Dermis blood vessel endothelial cell (primary cell): ENCODE data around the gene EGFL7. TPM values are rescaled to one million over a fixed set of nuclear protein-coding genes. Genes with fewer than 3 reads are reported as not detected.
A peak's percentile ranks its signal among the peaks of the same experiment; 100 is the strongest.

Experiments
- DNase-seq: peaks from one replicate; pipeline ENCODE4 v3.0.0; 2010
- total RNA-seq: library from RNA; depleted of rRNA; stranded (reverse); fragments of >200 nt; gene quantifications from 2 replicates; pipeline ENCODE4 v1.2.3, GENCODE V29; 2014

Gene EGFL7
- total RNA-seq, 1 donor from 2014 or later = 768 TPM

- no peak for DNase-seq
Measured at GRCh38 chr9:136660971-136661550, 1.7 kb upstream of the EGFL7 start.

- DNase-seq = peak; percentile 41
Measured at GRCh38 chr9:136661641-136662325, 933 bp upstream of the EGFL7 start.

- peak; percentile 56 for DNase-seq
Measured at GRCh38 chr9:136662326-136662655, 425 bp upstream of the EGFL7 start.

- DNase-seq = no peak
Measured at GRCh38 chr9:136664000-136664915, 1.5 kb downstream of the EGFL7 start.

GRCh38 chr9:136665111-136665703 lies 2.5 kb downstream of the EGFL7 start:
- peak; percentile 44 for DNase-seq

GRCh38 chr9:136665704-136666371 lies 3.1 kb downstream of the EGFL7 start:
- peak; percentile 46 for DNase-seq

- peak; percentile 46 for DNase-seq
Measured at GRCh38 chr9:136666372-136667213, 3.9 kb downstream of the EGFL7 start.

GRCh38 chr9:136667214-136667939 lies 4.7 kb downstream of the EGFL7 start:
- DNase-seq = peak; percentile 30

GRCh38 chr9:136667940-136668760 lies 5.4 kb downstream of the EGFL7 start:
- DNase-seq = peak; percentile 44

GRCh38 chr9:136668983-136669790 lies 6.5 kb downstream of the EGFL7 start:
- peak; percentile 53 for DNase-seq

- DNase-seq = peak; percentile 38
Measured at GRCh38 chr9:136669791-136670464, 7.2 kb downstream of the EGFL7 start.

- no peak for DNase-seq
Measured at GRCh38 chr9:136670576-136671253, 8.0 kb downstream of the EGFL7 start.

GRCh38 chr9:136671254-136671614 lies 8.5 kb downstream of the EGFL7 start:
- DNase-seq = peak; percentile 64

- peak; percentile 64 for DNase-seq
Measured at GRCh38 chr9:136671646-136672430, 9.1 kb downstream of the EGFL7 start.

- peak; percentile 61 for DNase-seq
Measured at GRCh38 chr9:136672431-136673087, 9.8 kb downstream of the EGFL7 start.
